H9 (cell line): ENCODE data around the gene CPT2. TPM values are rescaled to one million over a fixed set of nuclear protein-coding genes. Genes with fewer than 3 reads are reported as not detected.

Source experiments
- DNase-seq: peaks from one replicate; pipeline ENCODE4 v3.0.0-alpha.2; 2017
- H2AFZ ChIP-seq: one replicate; pipeline ENCODE4 v1.6.1; 2013; ENCODE audit warnings: mild to moderate bottlenecking, low read length, control low read depth, moderate library complexity
- H2AK5ac ChIP-seq: 2 replicates; pipeline ENCODE4 v1.6.1; 2013; ENCODE audit warnings: low read length, control low read depth, mixed read lengths; ENCODE audit not compliant: insufficient read length
- H2BK120ac ChIP-seq: one replicate; pipeline ENCODE4 v1.6.1; 2013; ENCODE audit warnings: low read depth, mild to moderate bottlenecking, low read length, control low read depth, inconsistent platforms; ENCODE audit not compliant: poor library complexity, severe bottlenecking
- H2BK12ac ChIP-seq: 2 replicates; pipeline ENCODE4 v1.6.1; 2013; ENCODE audit warnings: low read length, control low read depth, mixed read lengths, low read depth; ENCODE audit not compliant: insufficient read length
- H2BK15ac ChIP-seq: 2 replicates; pipeline ENCODE4 v1.6.1; 2013; ENCODE audit warnings: low read depth, low read length, control low read depth
- H2BK20ac ChIP-seq: one replicate; pipeline ENCODE4 v1.6.1; 2013; ENCODE audit warnings: low read depth, mild to moderate bottlenecking, low read length, control low read depth, inconsistent platforms; ENCODE audit not compliant: poor library complexity, severe bottlenecking
- H2BK5ac ChIP-seq: 2 replicates; pipeline ENCODE4 v1.6.1; 2013; ENCODE audit warnings: low read length, control low read depth, mixed read lengths; ENCODE audit not compliant: insufficient read length
- H3K14ac ChIP-seq: 2 replicates; pipeline ENCODE4 v1.6.1; 2013; ENCODE audit warnings: low read length, control low read depth; ENCODE audit not compliant: insufficient read depth
- H3K18ac ChIP-seq: 2 replicates; pipeline ENCODE4 v1.6.1; 2013; ENCODE audit warnings: low read depth, mild to moderate bottlenecking, mixed read lengths, low read length, control low read depth; ENCODE audit not compliant: insufficient read length
- H3K23ac ChIP-seq: 2 replicates; pipeline ENCODE4 v1.6.1; 2013; ENCODE audit warnings: low read length, control low read depth, mixed read lengths, low read depth; ENCODE audit not compliant: insufficient read length
- H3K23me2 ChIP-seq: 2 replicates; pipeline ENCODE4 v1.6.1; 2013; ENCODE audit warnings: low read depth, mild to moderate bottlenecking, mixed read lengths, low read length, control low read depth; ENCODE audit not compliant: insufficient read length, poor library complexity, severe bottlenecking
- H3K27ac ChIP-seq: 2 replicates; pipeline ENCODE4 v1.5.1; 2013; ENCODE audit warnings: low read length, control low read depth, mixed read lengths, low read depth; ENCODE audit not compliant: insufficient read length
- H3K27me3 ChIP-seq: 2 replicates; pipeline ENCODE4 v1.6.1; 2013; ENCODE audit warnings: low read length, control low read depth, inconsistent platforms; ENCODE audit not compliant: insufficient read depth
- H3K4ac ChIP-seq: 2 replicates; pipeline ENCODE4 v1.6.1; 2013; ENCODE audit warnings: low read depth, mild to moderate bottlenecking, control low read depth, inconsistent platforms, low read length, moderate library complexity
- H3K4me1 ChIP-seq: 2 replicates; pipeline ENCODE4 v1.6.1; 2013; ENCODE audit warnings: low read length, control low read depth, inconsistent platforms; ENCODE audit not compliant: insufficient read depth
- H3K4me2 ChIP-seq: 2 replicates; pipeline ENCODE4 v1.6.1; 2013; ENCODE audit warnings: low read length, control low read depth, mixed read lengths; ENCODE audit not compliant: insufficient read length, insufficient read depth
- H3K56ac ChIP-seq: 2 replicates; pipeline ENCODE4 v1.6.1; 2013; ENCODE audit warnings: low read depth, mild to moderate bottlenecking, mixed read lengths, low read length, control low read depth; ENCODE audit not compliant: insufficient read length
- H3K79me1 ChIP-seq: 2 replicates; pipeline ENCODE4 v1.6.1; 2013; ENCODE audit warnings: low read depth, mild to moderate bottlenecking, moderate library complexity, low read length, control low read depth, inconsistent platforms; ENCODE audit not compliant: insufficient read depth, poor library complexity, severe bottlenecking
- H3K79me2 ChIP-seq: 2 replicates; pipeline ENCODE4 v1.6.1; 2013; ENCODE audit warnings: low read length, control low read depth, inconsistent platforms; ENCODE audit not compliant: insufficient read depth
- H3K9ac ChIP-seq: 2 replicates; pipeline ENCODE4 v1.6.1; 2013; ENCODE audit warnings: low read length, control low read depth, mixed read lengths; ENCODE audit not compliant: insufficient read length; ENCODE audit errors: extremely low read depth
- H3K9me3 ChIP-seq: one replicate; pipeline ENCODE4 v1.6.1; 2013; ENCODE audit warnings: low read depth, low read length, inconsistent platforms; ENCODE audit not compliant: control insufficient read depth
- H3T11ph ChIP-seq: one replicate; pipeline ENCODE4 v1.6.1; 2013; ENCODE audit warnings: mild to moderate bottlenecking, low read length, control low read depth, inconsistent platforms
- H4K20me1 ChIP-seq: one replicate; pipeline ENCODE4 v1.6.1; 2013; ENCODE audit not compliant: control insufficient read depth, insufficient read length, insufficient read depth
- H4K5ac ChIP-seq: 2 replicates; pipeline ENCODE4 v1.6.1; 2013; ENCODE audit warnings: low read depth, mild to moderate bottlenecking, mixed read lengths, low read length, control low read depth; ENCODE audit not compliant: insufficient read length
- H4K8ac ChIP-seq: replicated peaks from 2 replicates; pipeline ENCODE4 v1.6.1; 2013; ENCODE audit warnings: low read length, control low read depth, mixed read lengths, low read depth; ENCODE audit not compliant: insufficient read length
- H4K91ac ChIP-seq: 2 replicates; pipeline ENCODE4 v1.6.1; 2013; ENCODE audit warnings: low read depth, mild to moderate bottlenecking, moderate library complexity, mixed read lengths, low read length, control low read depth; ENCODE audit not compliant: insufficient read length
- H3K27ac Mint-ChIP-seq, 3 experiments: 2 replicates in 2 of 3; 3 replicates in 1 of 3; pipeline ENCODE4 v1.8.0; 2020 to 2021; ENCODE audit warnings: mixed read lengths in 3 of 3, mild to moderate bottlenecking in 1 of 3, moderate library complexity in 1 of 3
- H3K27me3 Mint-ChIP-seq: 2 replicates; pipeline ENCODE4 v1.8.0; 2021; ENCODE audit warnings: low read depth, mild to moderate bottlenecking, moderate library complexity, mixed read lengths
- H3K36me3 Mint-ChIP-seq, 3 experiments: 2 replicates in 2 of 3; 3 replicates in 1 of 3; pipeline ENCODE4 v1.8.0; 2020 to 2021; ENCODE audit warnings: low read depth in 3 of 3, mixed read lengths in 3 of 3; ENCODE audit not compliant: insufficient read depth in 1 of 3
- H3K4me1 Mint-ChIP-seq, 2 experiments: 2 replicates each; pipeline ENCODE4 v1.8.0; 2020; ENCODE audit warnings: mixed read lengths in 2 of 2
- H3K4me3 Mint-ChIP-seq, 2 experiments: 2 replicates in 1 of 2; 3 replicates in 1 of 2; pipeline ENCODE4 v1.8.0; 2020 to 2021; ENCODE audit warnings: mild to moderate bottlenecking in 2 of 2, mixed read lengths in 2 of 2, moderate library complexity in 1 of 2
- H3K9me3 Mint-ChIP-seq, 2 experiments: 2 replicates in 1 of 2; 3 replicates in 1 of 2; pipeline ENCODE4 v1.8.0; 2020; ENCODE audit warnings: mild to moderate bottlenecking in 2 of 2, mixed read lengths in 2 of 2, moderate library complexity in 1 of 2
- CTCF ChIP-seq: fragments of 200-600 bp; sonication (generic); conservative IDR thresholded peaks from 3 replicates; pipeline ENCODE4 v1.8.0; 2021; ENCODE audit warnings: antibody characterized with exemption, mild to moderate bottlenecking
- WGBS: extraction: QIAGEN DNeasy Blood & Tissue Kit; methylation state at CpG from one replicate; pipeline ENCODE4 v1.1.7; 2013; ENCODE audit warnings: missing lambda C conversion rate, low lambda C conversion rate, mixed read lengths; ENCODE audit not compliant: insufficient read length; ENCODE audit errors: extremely low coverage; 5-methylcytosine and 5-hydroxymethylcytosine counted together
- total RNA-seq: library from RNA; stranded (reverse); gene quantifications from 2 replicates; pipeline ENCODE4 v1.2.1, GENCODE V29; 2021

Gene CPT2
- total RNA-seq, 1 experiment from 2014 or later: 33.2 TPM

- H3K4me3 Mint-ChIP-seq: no peak overlapping the region
- H3T11ph ChIP-seq: no peak overlapping the region
These were observed 57.5 kb downstream of the CPT2 start for GRCh38 chr1:53254011-53254640.

More at GRCh38 chr1:53254011-53254640, 57.5 kb downstream of the CPT2 start:
- Histone ChIP-seq H4K8ac (no peak overlapping the region), H4K20me1 (no peaks in the 10 kb centered on the region), H2BK120ac (no peak overlapping the region), H3K56ac (no peak overlapping the region), H4K91ac (no peak overlapping the region), H3K27ac (no peak overlapping the region), H3K14ac (no peak overlapping the region), H3K4me1 (no peaks in the 10 kb centered on the region), H3K79me1 (no peaks in the 10 kb centered on the region), H4K5ac (no peak overlapping the region), H3K27me3 (no peaks in the 10 kb centered on the region), H2BK5ac (no peak overlapping the region), H3K4ac (no peak overlapping the region), H2AK5ac (no peak overlapping the region), H3K23me2 (no peaks in the 10 kb centered on the region), H2BK15ac (no peak overlapping the region), H2AFZ (no peak overlapping the region), H2BK20ac (no peak overlapping the region), H3K4me2 (no peak overlapping the region), H2BK12ac (no peak overlapping the region), H3K9me3 (no peaks in the 10 kb centered on the region), H3K79me2 (no peaks in the 10 kb centered on the region), H3K9ac (no peak overlapping the region), H3K23ac (no peak overlapping the region), H3K18ac (no peak overlapping the region)
- H3K36me3 Mint-ChIP-seq: peaks cover 33 to 87% (median 85%) of the 10 kb centered on the region in 3 experiments
- no peaks in the 10 kb centered on the region for H3K9me3 Mint-ChIP-seq
- no peaks in the 10 kb centered on the region for H3K27me3 Mint-ChIP-seq
- no peak overlapping the region; a peak in 1 of 7 replicates for H3K27ac Mint-ChIP-seq
- no peak for TF ChIP-seq CTCF
- no CpG with 5 or more reads among the region's 4 CpGs for WGBS
- DNase-seq: no peak
- H3K4me1 Mint-ChIP-seq: no peaks in the 10 kb centered on the region
